ENCODE measurements around the gene PTPRR. TPM values are rescaled to one million over a fixed set of nuclear protein-coding genes. Genes with fewer than 3 reads are reported as not detected.

The PTPRR gene
- total RNA-seq, 1 donor from 2014 or later, result 1.2 TPM

DNA sequence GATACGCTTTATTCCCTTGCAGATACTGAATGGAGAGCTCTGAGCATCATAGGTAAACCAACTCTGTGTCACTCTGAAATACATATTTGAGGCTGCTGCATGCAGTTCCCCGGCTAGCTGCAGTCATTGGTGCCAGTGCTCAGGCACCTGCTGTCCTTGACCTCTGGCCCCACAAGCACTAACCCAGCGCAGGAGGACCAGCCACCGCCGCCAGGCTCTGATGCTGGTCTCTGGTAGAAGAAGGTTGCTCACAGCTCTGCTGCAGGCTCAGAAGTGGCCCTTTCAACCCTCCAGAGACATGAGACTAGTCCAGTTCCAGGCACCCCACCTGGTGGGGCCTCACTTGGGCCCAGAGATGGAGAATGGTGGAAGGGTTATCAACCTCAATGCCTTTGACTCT lies 248.8 kb downstream of the PTPRR start:
- intact Hi-C loops (cut with DNase I), result no loop called here
- no peak for ATAC-seq
- no peak for DNase-seq (ENCODE audit: missing footprints)

DNA sequence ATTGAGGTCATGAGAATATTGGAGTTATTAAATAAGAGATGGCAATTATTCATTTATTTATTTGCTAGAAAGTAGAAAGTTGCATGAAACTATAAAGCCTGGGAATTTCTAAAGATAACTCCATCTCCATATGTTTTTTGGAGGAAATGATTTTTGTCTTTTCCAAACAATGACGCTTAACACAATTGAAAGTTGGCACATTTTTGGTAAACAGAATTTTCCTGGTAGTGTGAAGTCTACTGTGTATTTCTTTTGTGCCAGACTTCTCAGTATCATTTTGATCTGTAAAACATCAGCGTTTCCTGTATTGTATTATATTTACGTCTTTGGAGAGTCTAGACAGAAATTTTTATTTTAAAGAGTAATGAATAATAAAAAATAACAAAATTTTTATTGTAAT lies 249.6 kb downstream of the PTPRR start:
- ATAC-seq, result no peak
- DNase-seq (ENCODE audit: missing footprints), result no peak
- intact Hi-C loops (cut with DNase I), result no loop called here

DNA sequence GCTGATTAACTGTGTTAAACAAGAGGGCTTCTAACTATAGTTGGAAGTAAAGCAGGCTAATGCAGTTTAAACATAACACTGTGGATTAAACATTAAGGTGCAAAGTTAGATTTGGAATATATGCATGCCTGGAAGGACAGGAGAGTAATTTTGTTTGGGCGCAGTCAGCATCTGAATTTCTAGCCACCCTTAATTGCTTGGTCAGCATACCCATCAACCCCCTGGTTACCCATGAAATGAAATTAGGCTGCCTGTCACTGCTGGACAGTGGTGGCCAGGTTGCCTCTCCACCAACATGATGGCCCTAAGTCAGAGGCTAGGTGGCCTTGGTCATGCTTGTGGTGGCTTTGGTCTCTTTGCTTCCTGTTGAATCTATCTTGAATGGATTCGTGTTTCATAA lies 253.3 kb downstream of the PTPRR start:
- DNase-seq (ENCODE audit: missing footprints), result no peak
- ATAC-seq, result no peak
- intact Hi-C loops (cut with DNase I), result no loop called here

DNA sequence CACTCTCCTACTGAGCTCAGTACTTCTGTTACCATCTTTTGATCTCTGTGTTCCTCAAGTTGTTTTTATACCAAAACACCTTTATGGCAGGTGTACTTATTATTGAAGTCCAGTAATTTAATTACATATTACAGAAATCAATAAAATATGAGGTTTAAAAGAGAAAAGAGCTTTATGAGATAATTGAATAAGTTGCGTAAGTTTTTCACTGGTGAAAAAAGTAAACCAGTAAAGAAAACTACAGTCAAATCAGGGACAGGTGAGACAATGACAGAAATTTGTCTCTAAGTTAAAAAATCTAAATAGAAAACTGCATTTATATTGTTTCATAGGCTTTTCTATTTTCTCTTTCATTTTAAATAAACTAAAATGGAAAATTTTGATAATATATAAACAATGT lies 254.2 kb downstream of the PTPRR start:
- intact Hi-C loops (cut with DNase I), result no loop called here
- ATAC-seq (no peak), DNase-seq (ENCODE audit: missing footprints) (no peak)

DNA sequence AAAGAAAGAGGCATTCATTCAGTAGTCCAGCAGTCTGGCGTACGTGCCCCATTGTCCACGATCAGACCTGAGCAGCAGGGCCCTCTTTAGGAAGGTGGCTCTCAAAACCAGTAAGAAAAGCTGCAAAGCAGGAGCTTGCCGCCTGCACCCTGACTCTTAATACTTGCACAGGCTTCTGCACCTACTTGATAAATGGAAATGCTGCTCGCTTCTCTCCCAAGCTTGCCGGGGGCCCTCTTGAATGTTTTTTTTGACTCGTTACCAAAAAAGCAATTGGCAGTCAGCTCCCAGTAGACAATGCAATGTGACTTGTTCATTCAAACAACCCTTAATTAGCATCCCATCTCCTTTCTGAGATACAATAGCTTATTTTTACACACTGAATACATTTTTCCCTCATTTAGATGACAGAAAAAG lies 256.1 kb downstream of the PTPRR start:
- no peak for ATAC-seq

DNA sequence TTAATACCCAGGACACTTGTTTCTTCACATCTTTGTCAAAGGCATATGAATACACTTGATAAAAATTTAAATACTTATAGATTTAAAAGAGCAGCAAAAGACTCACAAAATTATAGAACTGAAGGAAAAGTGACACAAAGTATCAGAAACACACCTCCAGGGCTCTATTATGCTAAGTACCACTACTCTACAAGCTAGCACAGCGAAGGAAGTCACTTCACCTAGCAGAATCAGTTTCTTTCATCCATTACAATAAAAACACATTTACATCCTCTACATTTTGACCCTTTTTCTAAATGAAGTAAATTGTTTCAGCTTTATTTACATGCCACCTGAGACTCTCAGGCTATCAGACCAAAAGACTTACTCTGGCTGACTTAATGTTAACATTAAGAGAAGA lies 256.7 kb downstream of the PTPRR start:
- ATAC-seq, result no peak
- no peak for DNase-seq (ENCODE audit: missing footprints)
- intact Hi-C loops (cut with DNase I), result loop anchor here (5.0 kb wide), 1 partner anchor 52 kb away; no protein-coding TSS in a partner anchor

More for the DNA sequence above, 256.1 kb downstream of the PTPRR start:
- intact Hi-C loops (cut with DNase I), result loop anchor here (5.0 kb wide), 1 partner anchor 52 kb away; no protein-coding TSS in a partner anchor
- DNase-seq (ENCODE audit: missing footprints), result no peak

DNA sequence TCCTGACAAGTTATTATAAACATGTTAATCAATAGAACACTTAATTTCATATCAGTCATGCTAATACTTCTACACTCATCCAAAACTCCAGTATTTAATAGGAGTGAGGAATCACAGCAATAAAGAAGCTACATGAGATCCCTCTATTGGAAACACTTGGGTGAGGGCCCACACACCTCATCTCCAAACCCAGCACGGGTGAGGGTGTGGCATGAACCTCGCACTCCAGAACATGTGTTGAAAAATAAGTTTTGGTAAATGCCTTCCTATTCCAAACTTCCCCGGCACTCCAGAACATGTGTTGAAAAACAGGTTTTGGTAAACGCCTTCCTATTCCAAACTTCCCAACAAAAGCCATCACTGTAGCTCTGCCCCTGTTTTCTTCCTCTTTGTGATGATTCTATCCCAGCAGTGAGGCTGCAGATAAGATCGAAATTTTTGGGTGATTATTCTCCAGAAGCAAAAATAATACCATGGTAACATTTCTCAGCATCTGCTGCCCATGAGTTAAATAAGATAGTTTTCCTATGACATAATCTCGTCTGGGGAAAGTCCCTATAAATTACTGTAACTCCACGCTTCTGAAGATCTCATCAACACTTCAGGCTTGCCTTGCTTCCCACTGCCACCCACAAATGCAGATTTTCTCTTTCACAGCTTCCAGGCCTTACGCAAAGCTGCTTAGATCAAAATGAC lies 258.9 kb downstream of the PTPRR start:
- intact Hi-C loops (cut with DNase I), result loop anchor here (5.0 kb wide), 1 partner anchor 49 kb away; no protein-coding TSS in a partner anchor
- ATAC-seq, result no peak
- DNase-seq (ENCODE audit: missing footprints), result no peak

DNA sequence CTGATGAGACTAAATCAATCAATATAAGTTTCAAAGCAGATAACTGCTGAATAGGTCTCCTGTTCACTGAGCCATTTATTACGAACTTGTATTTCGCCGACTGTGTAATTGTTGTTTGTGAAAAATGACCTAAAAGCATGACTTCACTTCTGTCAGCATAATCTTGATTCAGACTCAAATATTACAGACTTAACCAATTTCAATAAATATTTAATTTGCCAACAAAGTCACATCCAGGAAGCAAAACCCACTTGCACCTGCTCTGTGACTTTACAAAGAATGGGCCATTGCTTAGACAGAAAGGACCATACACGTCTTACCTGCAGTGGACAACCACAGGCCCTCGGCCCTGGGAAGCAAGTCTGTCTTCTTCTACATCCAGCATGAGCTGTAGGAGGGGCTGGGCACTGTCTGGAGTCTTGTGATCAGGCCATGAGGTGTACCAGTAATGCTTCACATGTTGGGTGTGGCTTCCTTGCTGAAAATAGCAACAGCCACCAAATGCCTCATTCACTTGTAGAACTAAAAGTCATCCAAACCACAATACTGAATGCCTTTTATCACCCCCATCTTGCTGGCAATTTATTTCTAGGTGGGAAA lies 259.8 kb downstream of the PTPRR start:
- DNase-seq (ENCODE audit: missing footprints), result peak; percentile 58
- intact Hi-C loops (cut with DNase I), result loop anchor here (5.0 kb wide), 1 partner anchor 48 kb away; no protein-coding TSS in a partner anchor
- peak; percentile 48 for ATAC-seq

DNA sequence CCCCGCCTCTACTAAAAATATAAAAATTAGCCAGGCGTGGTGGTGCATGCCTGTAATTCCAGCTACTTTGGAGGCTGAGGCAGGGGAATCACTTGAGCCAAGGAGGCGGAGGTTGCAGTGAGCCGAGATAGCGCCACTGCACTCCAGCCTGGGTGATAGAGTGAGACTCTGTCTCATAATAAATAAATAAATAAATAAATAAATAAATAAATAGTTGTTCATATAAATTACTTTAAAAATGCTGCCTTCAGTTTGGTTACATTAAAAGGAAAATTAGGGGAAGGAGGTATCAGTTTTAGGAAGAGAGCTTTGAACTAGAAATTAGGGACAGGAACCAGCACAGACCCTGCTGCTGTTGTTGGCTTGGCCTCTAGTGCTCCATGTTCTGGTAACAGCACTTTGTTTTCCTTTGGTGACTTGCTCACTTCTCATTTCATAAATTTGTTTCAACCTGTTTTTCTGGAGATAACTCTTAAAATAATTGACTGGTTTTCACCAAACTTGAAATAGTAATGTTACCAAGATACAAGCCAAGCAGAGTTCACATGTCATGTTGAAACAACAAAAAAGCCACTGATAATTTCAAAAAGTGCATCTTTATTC lies 260.4 kb downstream of the PTPRR start:
- ATAC-seq, result no peak
- DNase-seq (ENCODE audit: missing footprints), result no peak
- intact Hi-C loops (cut with DNase I), result loop anchor here (5.0 kb wide), 1 partner anchor 48 kb away; no protein-coding TSS in a partner anchor

DNA sequence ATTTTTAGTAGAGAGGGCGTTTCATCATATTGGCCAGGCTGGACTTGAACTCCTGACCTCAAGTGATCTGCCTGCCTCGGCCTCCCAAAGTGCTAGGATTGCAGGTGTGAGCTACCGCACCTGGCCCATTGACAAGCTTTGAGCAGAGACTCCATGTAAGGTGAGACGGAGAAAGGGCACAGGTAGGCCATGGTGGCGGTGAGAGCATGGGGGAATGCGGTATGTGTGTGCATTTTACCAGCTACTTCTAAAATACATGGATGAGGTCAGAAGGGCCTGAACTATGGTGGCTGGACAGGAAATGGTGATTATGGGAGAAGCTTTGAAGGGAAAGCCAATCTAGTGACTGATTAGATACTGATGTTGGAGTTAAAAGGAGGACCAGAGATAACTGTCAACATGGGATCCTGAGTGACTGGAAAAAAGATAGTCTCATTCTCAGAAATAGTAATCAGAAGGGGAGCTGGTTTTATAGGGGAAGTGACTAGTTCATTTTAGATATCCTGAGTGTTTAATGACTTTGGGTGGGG lies 261.4 kb downstream of the PTPRR start:
- DNase-seq (ENCODE audit: missing footprints) (no peak), ATAC-seq (no peak)
- intact Hi-C loops (cut with DNase I), result loop anchor here (5.0 kb wide), 1 partner anchor 33 kb away; no protein-coding TSS in a partner anchor

DNA sequence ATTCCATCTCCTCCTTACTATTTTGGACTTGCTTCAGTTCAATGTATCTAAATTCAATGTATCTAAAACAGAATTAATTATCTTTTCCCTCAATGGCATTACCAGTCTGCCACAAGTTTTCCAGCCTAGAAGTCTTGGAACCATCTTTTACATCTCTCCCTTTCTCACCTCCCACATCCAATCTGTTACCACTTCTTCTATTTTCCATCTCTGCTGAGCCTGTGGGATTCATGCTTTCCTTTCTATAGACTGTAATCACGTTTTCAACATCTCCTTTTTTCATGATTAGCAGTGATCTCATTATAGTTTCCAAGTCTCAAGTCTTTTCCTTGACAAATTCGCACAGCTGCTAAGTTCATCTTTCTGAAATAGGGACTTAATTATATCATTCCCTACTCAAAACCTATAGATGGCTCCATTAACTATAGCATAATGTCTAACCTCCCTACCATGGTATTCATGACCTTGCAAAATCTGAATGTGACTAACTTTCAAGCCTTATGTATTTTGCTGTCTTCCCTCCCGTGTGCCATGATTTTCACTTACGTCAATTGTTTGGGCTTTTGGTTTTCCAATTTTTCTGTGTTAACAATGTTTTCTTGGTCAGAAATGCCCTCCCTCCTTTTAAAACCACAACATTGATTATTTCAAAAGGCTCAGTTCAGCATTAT lies 262.8 kb downstream of the PTPRR start:
- DNase-seq (ENCODE audit: missing footprints) (no peak), ATAC-seq (no peak)
- intact Hi-C loops (cut with DNase I), result loop anchor here (5.0 kb wide), 1 partner anchor 35 kb away; no protein-coding TSS in a partner anchor

DNA sequence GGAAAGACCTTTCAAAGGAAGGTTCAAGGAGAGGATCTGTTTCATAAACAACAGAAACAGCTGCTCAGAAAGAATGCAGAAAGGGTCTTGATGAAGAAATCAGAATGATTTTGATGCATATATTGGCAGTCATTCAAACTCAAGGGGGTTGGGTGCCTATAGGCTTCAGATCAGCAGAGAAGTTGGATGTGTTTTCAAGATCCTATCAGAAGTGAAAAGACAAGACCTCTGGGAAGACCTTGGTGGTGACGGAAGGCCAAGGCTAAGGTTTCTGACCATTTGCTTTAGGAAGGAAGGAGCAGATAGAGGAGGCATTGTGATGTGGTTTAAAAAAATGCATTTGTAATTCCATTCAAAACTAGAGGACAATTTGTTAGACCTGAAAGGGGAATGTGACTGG lies 268.1 kb downstream of the PTPRR start:
- no peak for ATAC-seq
- intact Hi-C loops (cut with DNase I), result no loop called here
- no peak for DNase-seq (ENCODE audit: missing footprints)

DNA sequence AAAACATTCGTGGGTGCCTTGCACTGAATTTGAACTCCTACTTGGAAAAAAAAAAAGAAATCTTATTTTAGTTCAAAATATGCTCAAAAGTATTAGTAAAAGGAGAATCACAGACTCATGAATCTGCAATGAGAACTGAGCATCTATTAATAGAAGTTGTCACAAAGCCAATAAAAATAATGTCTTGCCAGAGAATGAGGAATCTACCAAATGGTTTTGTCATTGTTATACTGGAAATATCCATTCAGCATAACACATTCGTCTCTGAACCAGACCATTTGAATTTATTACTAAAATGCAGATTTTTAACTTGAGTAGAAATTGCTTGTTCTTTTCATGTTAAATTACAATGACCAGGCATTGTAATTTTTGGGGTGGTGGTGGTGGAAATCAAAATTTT lies 271.7 kb downstream of the PTPRR start:
- intact Hi-C loops (cut with DNase I), result loop anchor here (5.0 kb wide), 2 partner anchors 37 to 73 kb away; no protein-coding TSS in a partner anchor
- ATAC-seq (no peak), DNase-seq (ENCODE audit: missing footprints) (no peak)

DNA sequence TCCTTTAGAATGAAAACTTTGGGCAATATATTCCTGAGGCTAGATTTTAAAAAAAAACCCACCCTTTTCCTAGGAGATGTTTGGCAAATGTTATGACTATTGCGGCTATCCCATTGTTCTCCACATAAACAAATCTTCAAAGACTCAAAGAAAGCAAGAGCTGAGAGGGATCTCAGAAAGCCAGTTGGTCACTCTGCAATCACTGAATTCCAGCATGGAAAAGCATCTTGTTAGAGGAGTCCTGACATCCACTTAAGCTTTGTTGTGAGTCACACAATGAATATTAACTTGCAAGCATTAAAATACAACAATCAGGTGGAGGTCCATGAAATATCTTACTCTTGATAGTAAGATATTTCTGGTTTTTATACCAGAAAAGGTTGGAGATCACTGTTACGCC lies 272.3 kb downstream of the PTPRR start:
- intact Hi-C loops (cut with DNase I), result loop anchor here (5.0 kb wide), 2 partner anchors 36 to 74 kb away; no protein-coding TSS in a partner anchor
- ATAC-seq (no peak), DNase-seq (ENCODE audit: missing footprints) (no peak)

DNA sequence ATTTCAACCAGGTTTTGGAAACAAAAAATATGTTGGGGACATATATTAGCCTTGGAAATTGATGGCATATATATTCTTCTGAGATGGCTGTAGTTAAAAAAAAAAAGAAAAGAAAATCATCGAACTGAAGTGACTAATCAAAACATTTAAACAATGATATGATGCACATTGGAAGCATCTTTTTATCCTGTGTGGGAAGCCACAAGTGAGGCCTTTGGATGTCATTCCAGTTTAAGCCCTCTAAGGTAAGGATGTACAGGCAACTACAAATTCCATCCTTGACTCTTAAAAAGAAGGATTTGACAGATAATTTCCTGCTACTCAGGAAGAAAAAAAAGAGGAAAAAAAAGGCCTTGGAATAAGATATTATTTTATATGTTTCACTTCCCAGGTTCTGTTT lies 273.7 kb downstream of the PTPRR start:
- no peak for DNase-seq (ENCODE audit: missing footprints)
- intact Hi-C loops (cut with DNase I), result loop anchor here (5.0 kb wide), 2 partner anchors 35 to 75 kb away; no protein-coding TSS in a partner anchor

DNA sequence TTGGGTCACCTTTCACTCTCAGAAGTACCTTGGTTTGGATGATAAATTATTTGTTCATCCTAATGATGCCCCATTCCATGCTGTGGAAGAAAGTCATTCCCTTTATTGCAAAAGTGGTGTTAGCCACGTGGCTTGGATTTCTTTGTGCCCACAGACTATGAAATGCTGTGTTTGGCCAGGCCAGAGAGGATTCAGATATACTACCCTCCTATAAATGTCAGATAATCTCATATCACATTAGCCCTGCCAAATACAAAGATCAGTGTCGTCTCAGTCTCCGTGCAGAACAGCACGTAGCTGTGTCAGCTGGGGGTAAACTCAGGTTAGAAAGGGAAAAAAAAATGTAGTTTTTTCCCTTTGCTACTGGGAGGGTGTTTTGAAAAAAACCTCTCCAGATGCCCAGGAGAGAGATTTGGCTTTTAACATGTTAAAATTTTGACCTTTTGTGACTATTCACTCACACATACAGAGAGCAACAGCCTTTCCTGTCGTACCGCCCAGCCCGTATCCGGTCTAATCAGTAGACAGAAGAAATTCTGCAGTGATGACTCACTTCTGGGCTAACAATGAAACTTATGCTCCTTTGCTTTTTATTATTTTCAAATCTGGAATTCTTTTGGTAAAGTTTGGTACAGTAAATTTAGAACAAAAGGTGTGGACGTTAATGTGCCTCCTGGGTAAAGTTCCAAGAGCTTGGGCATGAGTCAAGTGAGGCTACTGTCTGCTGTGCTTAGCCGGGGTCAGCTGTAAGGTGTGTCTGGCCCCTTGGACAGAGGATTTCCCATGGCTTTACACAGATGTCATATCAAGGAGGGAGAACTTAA lies 274.8 kb downstream of the PTPRR start:
- intact Hi-C loops (cut with DNase I), result loop anchor here (5.0 kb wide), 2 partner anchors 33 to 77 kb away; no protein-coding TSS in a partner anchor

More for the DNA sequence above, 273.7 kb downstream of the PTPRR start:
- no peak for ATAC-seq

DNA sequence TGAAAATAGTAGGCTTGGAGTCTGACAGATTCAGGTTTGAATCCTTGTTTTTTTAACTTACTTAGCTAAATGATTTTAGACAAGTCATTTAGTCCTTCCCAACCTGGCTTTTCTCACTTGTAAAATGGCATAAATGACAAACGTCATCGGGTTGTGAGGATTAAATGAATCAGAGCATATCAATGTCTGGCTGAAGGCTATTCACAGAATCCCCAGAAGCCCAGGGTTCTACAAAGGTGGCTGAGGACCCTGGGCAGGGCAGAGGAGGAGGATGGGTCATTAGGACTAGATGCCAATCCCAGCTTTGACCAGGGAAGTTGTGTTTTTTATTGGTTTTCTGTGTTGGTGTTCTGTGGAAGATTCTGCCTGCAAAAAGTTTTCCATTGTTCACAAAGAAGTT lies 275.7 kb downstream of the PTPRR start:
- DNase-seq (ENCODE audit: missing footprints) (no peak), ATAC-seq (no peak)
- intact Hi-C loops (cut with DNase I), result loop anchor here (5.0 kb wide), 2 partner anchors 33 to 77 kb away; no protein-coding TSS in a partner anchor

More for the DNA sequence above, 274.8 kb downstream of the PTPRR start:
- ATAC-seq (peak; percentile 72), DNase-seq (ENCODE audit: missing footprints) (peak; percentile 62)

DNA sequence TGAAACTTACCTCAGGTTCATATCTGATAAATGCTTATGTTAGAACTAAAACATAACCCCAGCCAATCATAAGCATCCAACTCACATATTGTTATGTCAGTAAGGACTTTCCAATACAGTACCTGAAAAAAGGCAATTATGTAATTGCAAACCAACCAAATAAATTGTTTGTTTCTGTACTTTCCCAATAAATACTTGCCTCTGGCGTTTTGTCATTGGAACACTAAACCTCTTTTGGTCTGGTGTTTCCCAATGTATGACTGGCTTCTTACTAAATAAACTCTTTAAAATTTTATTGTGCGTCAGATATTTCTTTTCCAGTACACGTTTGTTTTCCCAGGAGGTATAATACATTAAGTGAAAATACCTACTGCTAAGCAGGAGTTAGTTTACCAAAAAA lies 276.6 kb downstream of the PTPRR start:
- no peak for ATAC-seq
- no peak for DNase-seq (ENCODE audit: missing footprints)
- intact Hi-C loops (cut with DNase I), result no loop called here

Measured in Right ventricle myocardium inferior (tissue), 1 donor.